ENCODE results near the gene KIF26A.

The KIF26A gene

GRCh38 chr14:104101651-104102281 is 36.6 kb upstream of the KIF26A start:
- DNase-seq: no peak

GRCh38 chr14:104102282-104102914 is 36.0 kb upstream of the KIF26A start:
- DNase-seq: no peak

- DNase-seq: no peak
These were observed 35.3 kb upstream of the KIF26A start for GRCh38 chr14:104103061-104103445.

GRCh38 chr14:104103446-104104075 is 34.8 kb upstream of the KIF26A start:
- no peak for DNase-seq

GRCh38 chr14:104104076-104104901 is 34.1 kb upstream of the KIF26A start:
- DNase-seq: no peak

- no peak for DNase-seq
These were observed 33.1 kb upstream of the KIF26A start for GRCh38 chr14:104105071-104105821.

- no peak for DNase-seq
These were observed 32.4 kb upstream of the KIF26A start for GRCh38 chr14:104105822-104106470.

GRCh38 chr14:104106471-104106991 is 31.9 kb upstream of the KIF26A start:
- no peak for DNase-seq

- DNase-seq: no peak
These were observed 31.2 kb upstream of the KIF26A start for GRCh38 chr14:104107101-104107581.

- no peak for DNase-seq
These were observed 30.5 kb upstream of the KIF26A start for GRCh38 chr14:104107611-104108569.

- DNase-seq: no peak
These were observed 29.5 kb upstream of the KIF26A start for GRCh38 chr14:104108570-104109541.

GRCh38 chr14:104109731-104110361 is 28.5 kb upstream of the KIF26A start:
- no peak for DNase-seq

- DNase-seq: no peak
These were observed 27.7 kb upstream of the KIF26A start for GRCh38 chr14:104110491-104111209.

GRCh38 chr14:104111301-104112112 is 26.9 kb upstream of the KIF26A start:
- DNase-seq: no peak

GRCh38 chr14:104112113-104112505 is 26.3 kb upstream of the KIF26A start:
- DNase-seq: no peak

GRCh38 chr14:104112609-104113571 is 25.5 kb upstream of the KIF26A start:
- DNase-seq: no peak

All from fibroblast of skin of abdomen (primary cell).